ENCODE results near the gene FKBP4. TPM values are rescaled to one million over a fixed set of nuclear protein-coding genes. Genes with fewer than 3 reads are reported as not detected.

FKBP4 gene
- total and polyA plus RNA-seq, 7 donors: 62.4 to 122 (median 86.2) TPM

GRCh38 chr12:2841056-2841650, 46.4 kb downstream of the FKBP4 start:
- H3K36me3 ChIP-seq (ENCODE audit: insufficient read depth in 1 of 2, low read depth in 1 of 2): peaks cover 5 to 41% of the 10 kb centered on the region in 2 donors
- peaks cover 4% of the 10 kb centered on the region for H3K4me1 ChIP-seq
- H3K9me3 ChIP-seq: no peaks in the 10 kb centered on the region
- TF ChIP-seq CTCF (IDR thresholded peaks at IDR 0.05): no peak
- no peak overlapping the region for H3K27ac ChIP-seq
- no peak for ATAC-seq
- 56 to 69% (median 63%) methylated on average over 9 of the region's 9 CpGs for WGBS, 3 donors
- no peak for DNase-seq
- intact Hi-C loops (cut with DNase I): no loop called here
- no peak overlapping the region for H3K4me3 ChIP-seq
- no peaks in the 10 kb centered on the region for H3K27me3 ChIP-seq (ENCODE audit: insufficient read depth in 3 of 3, low read length in 2 of 3)

DNA sequence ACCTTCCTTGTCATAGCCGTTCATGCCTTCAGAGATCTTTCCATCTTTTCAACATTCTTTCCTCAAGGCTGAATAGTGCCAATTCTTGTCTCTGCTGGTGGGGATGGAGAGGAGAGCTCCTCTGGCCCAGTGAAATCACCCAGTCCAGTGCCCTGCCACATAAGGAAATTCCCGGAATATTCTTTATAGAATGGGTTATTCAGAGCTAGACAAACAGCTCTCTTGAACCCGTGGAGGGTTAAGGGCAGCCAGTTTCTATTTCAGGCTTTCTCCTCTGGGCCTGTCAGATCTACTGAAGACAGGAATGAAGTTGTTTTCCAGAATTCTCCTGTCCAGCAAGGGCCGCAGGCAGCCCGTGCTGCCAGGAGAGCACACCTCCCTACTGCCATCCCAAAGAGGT, 48.2 kb downstream of the FKBP4 start:
- Histone ChIP-seq H3K27me3 (ENCODE audit: insufficient read depth in 3 of 3, low read length in 2 of 3) (no peaks in the 10 kb centered on the region), H3K9me3 (no peaks in the 10 kb centered on the region), H3K36me3 (ENCODE audit: insufficient read depth in 1 of 2, low read depth in 1 of 2) (peaks cover 5 to 35% of the 10 kb centered on the region in 2 donors), H3K27ac (no peak overlapping the region), H3K4me1 (peaks cover 6% of the 10 kb centered on the region), H3K4me3 (no peak overlapping the region)
- intact Hi-C loops (cut with DNase I): no loop called here
- no peak for TF ChIP-seq CTCF (IDR thresholded peaks at IDR 0.05)
- DNase-seq (no peak), ATAC-seq (no peak)
- WGBS, 3 donors: 68 to 76% (median 75%) methylated on average over 5 of the region's 5 CpGs

- H3K9me3 ChIP-seq: no peaks in the 10 kb centered on the region
- no peak for ATAC-seq
- peaks cover 6% of the 10 kb centered on the region for H3K4me1 ChIP-seq
- H3K36me3 ChIP-seq (ENCODE audit: insufficient read depth in 1 of 2, low read depth in 1 of 2): peaks cover 5 to 20% of the 10 kb centered on the region in 2 donors
- H3K4me3 ChIP-seq: no peak overlapping the region
- intact Hi-C loops (cut with DNase I): no loop called here
- H3K27ac ChIP-seq: peak overlapping the region; percentile 36
- no peaks in the 10 kb centered on the region for H3K27me3 ChIP-seq (ENCODE audit: insufficient read depth in 3 of 3, low read length in 2 of 3)
- no peak for TF ChIP-seq CTCF (IDR thresholded peaks at IDR 0.05)
- no peak for DNase-seq
- WGBS, 3 donors: 72 to 83% (median 74%) methylated on average over 9 of the region's 9 CpGs
These were observed 50.0 kb downstream of the FKBP4 start for GRCh38 chr12:2844786-2845185.

GRCh38 chr12:2845280-2845679, 50.5 kb downstream of the FKBP4 start:
- no peak for DNase-seq
- no peak for TF ChIP-seq CTCF (IDR thresholded peaks at IDR 0.05)
- WGBS, 3 donors: 22 to 32% (median 26%) methylated on average over 6 of the region's 6 CpGs
- Histone ChIP-seq H3K36me3 (ENCODE audit: insufficient read depth in 1 of 2, low read depth in 1 of 2) (peaks cover 5 to 20% of the 10 kb centered on the region in 2 donors), H3K4me1 (peaks cover 6% of the 10 kb centered on the region), H3K27me3 (ENCODE audit: insufficient read depth in 3 of 3, low read length in 2 of 3) (no peaks in the 10 kb centered on the region), H3K4me3 (no peak overlapping the region), H3K27ac (peak overlapping the region; percentile 36), H3K9me3 (no peaks in the 10 kb centered on the region)
- intact Hi-C loops (cut with DNase I): no loop called here
- peak in 2 of 4 donors; percentile 30 to 35 for ATAC-seq

DNA sequence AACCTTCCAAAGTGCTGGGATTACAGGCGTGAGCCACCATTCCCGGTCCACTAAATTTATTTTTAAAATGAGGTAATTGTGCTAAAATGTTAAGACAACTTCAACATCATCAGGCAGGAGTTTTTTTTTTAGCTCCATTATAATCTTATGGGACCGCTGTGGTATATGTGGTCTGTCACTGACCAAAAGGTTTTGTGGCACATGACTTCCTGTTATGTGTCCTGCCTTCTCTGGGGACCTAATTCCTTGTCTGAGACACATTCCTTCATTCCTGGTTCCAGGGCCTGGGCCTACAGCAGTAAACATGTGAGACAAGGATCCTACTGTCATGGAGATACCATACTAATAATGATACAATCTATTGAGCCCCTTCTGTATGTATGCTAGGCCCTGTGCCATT, 57.2 kb downstream of the FKBP4 start:
- WGBS, 3 donors: 89 to 94% (median 92%) methylated on average over 3 of the region's 3 CpGs
- intact Hi-C loops (cut with DNase I): loop anchor here (5.0 to 10.0 kb wide), 3 partner anchors 190 to 423 kb away; no protein-coding TSS in a partner anchor

More for the DNA sequence above, 57.2 kb downstream of the FKBP4 start:
- DNase-seq (no peak), ATAC-seq (no peak)
- Histone ChIP-seq H3K4me1 (no peaks in the 10 kb centered on the region), H3K4me3 (no peak overlapping the region), H3K36me3 (ENCODE audit: insufficient read depth in 1 of 2, low read depth in 1 of 2) (no peaks in the 10 kb centered on the region), H3K9me3 (no peaks in the 10 kb centered on the region), H3K27ac (no peak overlapping the region), H3K27me3 (ENCODE audit: insufficient read depth in 3 of 3, low read length in 2 of 3) (no peaks in the 10 kb centered on the region)
- TF ChIP-seq CTCF (IDR thresholded peaks at IDR 0.05): no peak

Data from psoas muscle (tissue), 8 donors.